Measurements from ENCODE around the gene CBLB.

Gene CBLB

DNA sequence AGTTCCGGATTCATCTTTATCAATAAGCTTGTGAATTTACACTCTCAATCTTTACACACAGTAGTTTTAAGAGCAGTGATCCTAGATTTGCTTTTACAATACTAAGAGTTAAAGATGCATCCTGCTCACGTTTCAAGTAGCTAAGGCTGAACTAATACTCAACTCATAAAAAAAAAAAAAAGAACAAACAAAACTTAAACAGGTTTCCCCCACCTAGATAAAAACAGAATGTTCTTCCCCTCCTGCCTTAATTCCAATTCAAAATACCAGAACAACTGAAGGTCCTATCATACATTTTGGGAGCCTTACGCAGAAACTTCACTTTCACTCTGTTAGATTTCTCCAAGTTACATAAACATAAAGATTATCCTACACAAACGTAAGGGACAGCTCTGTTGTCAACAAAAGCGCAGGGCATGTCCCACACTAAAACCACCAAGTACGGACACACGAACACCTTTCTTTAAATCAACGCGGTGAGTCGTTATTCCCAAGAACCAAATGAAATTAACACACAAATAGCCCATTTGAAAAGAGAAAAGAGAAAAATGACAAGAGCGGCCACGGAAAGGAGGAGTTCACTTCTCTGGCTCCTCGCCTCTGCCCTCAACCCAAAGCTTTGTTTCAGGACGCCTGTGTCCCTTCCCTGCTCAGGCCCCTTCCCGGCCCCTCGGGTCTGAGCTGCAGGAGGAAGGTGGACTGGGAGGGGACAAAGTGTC lies 941 bp downstream of the CBLB start:
- TF ChIP-seq FOXP2 (optimal IDR thresholded peaks at IDR 0.05; ENCODE audit: control extremely low read depth, extremely low read length, insufficient read depth) (no peak), POLR2AphosphoS5 (IDR thresholded peaks at IDR 0.05; ENCODE audit: borderline replicate concordance, low read depth, low read length) (no peak), EZH2 (IDR thresholded peaks at IDR 0.05) (no peak)
- DNase-seq (ENCODE audit: low read depth, low spot score) = no peak
- Histone ChIP-seq H3K9ac (ENCODE audit: insufficient read length) (peak overlapping the region; percentile 77), H3K9me3 (ENCODE audit: low read depth, low read length) (no peaks in the 10 kb centered on the region), H3K4me3 (peak overlapping the region; percentile 95), H3K36me3 (ENCODE audit: insufficient read depth, low read length) (peaks cover 5% of the 10 kb centered on the region; the same call in 1 of the 2 replicates), H3K27ac (no peak overlapping the region)

DNA sequence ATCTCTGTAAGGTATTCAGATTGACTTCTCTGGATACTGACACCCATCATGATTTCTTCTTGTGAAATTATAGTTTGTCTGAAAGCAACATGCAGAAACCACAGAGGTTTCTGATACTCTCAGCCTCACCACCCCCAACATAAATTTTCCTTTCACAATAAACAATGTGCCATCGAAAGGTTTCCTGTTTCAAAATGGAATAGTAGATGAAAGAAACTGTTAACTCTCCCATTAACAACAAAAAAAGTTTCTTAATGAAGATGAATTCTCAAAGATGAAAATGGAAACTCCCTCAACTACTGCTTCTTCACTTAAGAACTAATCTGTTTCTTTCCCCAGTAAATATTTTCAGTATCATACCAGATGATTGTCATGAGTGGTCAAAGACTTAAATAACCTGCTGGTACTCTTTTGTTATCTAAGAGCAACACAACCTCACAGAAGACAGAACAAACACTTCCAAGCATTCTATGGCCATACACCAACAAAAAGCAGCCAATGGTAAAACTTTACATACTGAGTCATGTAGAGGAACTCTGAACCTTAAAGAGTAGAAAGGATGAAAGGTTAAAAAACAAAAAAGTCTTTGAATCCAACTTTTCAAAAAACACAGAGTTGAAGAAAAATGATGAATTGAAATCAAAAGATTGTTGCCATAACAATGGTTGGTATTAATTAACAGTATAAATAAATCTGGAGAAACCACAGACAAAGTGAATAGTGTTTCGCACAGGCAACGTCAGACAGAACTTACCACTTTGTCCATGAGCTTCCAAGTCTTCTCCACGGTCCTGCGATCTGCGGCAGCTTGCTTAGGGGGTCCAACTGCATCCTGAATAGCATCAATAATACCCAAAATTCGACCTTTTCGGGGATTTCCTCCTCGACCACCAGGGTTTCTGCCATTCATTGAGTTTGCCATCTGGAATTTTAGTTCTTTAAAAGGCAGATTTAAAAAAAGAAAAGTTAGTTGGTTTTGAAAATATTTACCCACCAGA lies 1.9 kb downstream of the CBLB start:
- no peak for DNase-seq (ENCODE audit: low read depth, low spot score)
- H3K4me3 ChIP-seq = peak overlapping the region; percentile 95
- H3K27ac ChIP-seq = no peak overlapping the region
- H3K36me3 ChIP-seq (ENCODE audit: insufficient read depth, low read length) = peaks cover 5% of the 10 kb centered on the region; the same call in 1 of the 2 replicates
- H3K9me3 ChIP-seq (ENCODE audit: low read depth, low read length) = no peaks in the 10 kb centered on the region
- no peak overlapping the region for H3K9ac ChIP-seq (ENCODE audit: insufficient read length)
- TF ChIP-seq FOXP2 (optimal IDR thresholded peaks at IDR 0.05; ENCODE audit: control extremely low read depth, extremely low read length, insufficient read depth) = no peak
- TF ChIP-seq POLR2AphosphoS5 (IDR thresholded peaks at IDR 0.05; ENCODE audit: borderline replicate concordance, low read depth, low read length) = no peak

DNA sequence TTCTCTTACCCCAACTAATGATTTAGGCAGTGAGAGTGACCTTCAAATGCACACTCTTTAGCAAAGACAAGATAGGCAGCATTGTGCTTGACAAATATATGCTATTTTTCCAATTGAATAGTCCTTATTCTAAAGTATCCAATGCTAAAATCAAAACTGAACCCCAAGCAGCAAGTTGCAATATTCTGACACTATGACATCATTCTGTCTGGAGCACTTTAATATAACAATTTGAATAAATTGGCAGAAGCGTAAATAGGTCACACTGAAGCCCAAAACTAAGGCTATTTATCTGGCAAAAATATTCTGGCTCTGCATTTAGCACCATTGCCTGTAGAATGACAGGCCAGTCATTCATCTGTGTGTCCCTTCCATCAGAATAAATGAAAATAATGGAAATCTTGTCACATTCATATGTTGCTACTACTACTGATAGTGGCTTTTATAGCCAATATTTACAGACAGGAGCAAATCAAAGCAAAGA lies 2.9 kb downstream of the CBLB start:
- Histone ChIP-seq H3K36me3 (ENCODE audit: insufficient read depth, low read length) (peaks cover 5% of the 10 kb centered on the region; the same call in 1 of the 2 replicates), H3K9ac (ENCODE audit: insufficient read length) (no peak overlapping the region), H3K27ac (no peak overlapping the region), H3K9me3 (ENCODE audit: low read depth, low read length) (no peaks in the 10 kb centered on the region), H3K4me3 (peak overlapping the region; percentile 6; the same call in 1 of the 2 replicates)
- DNase-seq (ENCODE audit: low read depth, low spot score) = no peak
- TF ChIP-seq POLR2AphosphoS5 (IDR thresholded peaks at IDR 0.05; ENCODE audit: borderline replicate concordance, low read depth, low read length) (no peak), EZH2 (IDR thresholded peaks at IDR 0.05) (no peak), FOXP2 (optimal IDR thresholded peaks at IDR 0.05; ENCODE audit: control extremely low read depth, extremely low read length, insufficient read depth) (no peak)

DNA sequence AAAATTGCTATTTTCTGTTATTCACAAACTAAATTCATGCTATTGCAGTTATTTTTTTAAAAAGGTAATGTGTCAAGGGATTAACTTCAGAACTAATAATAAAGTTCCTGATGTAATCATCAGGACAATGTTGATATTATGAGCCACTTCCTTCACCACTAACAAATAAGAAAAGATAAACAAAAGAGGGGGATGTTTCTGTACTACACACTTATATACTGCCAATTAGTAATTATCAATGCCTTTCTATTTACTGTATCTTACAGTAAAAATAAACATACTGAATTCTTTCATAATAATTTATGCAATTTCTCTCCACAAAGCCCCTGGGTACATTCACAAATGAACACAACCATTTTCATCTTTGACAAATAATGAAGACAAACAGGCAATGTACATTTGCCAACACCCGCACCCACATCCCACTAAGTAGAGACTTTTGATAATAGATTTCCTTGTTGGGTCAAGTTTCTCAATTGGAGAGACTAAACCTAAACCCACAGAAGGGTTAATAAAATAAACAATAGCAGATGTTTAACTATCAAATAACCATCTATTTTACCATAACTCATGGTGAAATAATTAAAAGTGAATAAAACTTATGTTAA lies 3.7 kb downstream of the CBLB start:
- Histone ChIP-seq H3K36me3 (ENCODE audit: insufficient read depth, low read length) (peaks cover 6% of the 10 kb centered on the region; the same call in 1 of the 2 replicates), H3K9me3 (ENCODE audit: low read depth, low read length) (no peaks in the 10 kb centered on the region; the same call in 1 of the 2 replicates), H3K27ac (no peak overlapping the region), H3K4me3 (no peak overlapping the region), H3K9ac (ENCODE audit: insufficient read length) (no peak overlapping the region)
- no peak for TF ChIP-seq EZH2 (IDR thresholded peaks at IDR 0.05)
- no peak for TF ChIP-seq FOXP2 (optimal IDR thresholded peaks at IDR 0.05; ENCODE audit: control extremely low read depth, extremely low read length, insufficient read depth)
- no peak for TF ChIP-seq POLR2AphosphoS5 (IDR thresholded peaks at IDR 0.05; ENCODE audit: borderline replicate concordance, low read depth, low read length)
- DNase-seq (ENCODE audit: low read depth, low spot score) = no peak

DNA sequence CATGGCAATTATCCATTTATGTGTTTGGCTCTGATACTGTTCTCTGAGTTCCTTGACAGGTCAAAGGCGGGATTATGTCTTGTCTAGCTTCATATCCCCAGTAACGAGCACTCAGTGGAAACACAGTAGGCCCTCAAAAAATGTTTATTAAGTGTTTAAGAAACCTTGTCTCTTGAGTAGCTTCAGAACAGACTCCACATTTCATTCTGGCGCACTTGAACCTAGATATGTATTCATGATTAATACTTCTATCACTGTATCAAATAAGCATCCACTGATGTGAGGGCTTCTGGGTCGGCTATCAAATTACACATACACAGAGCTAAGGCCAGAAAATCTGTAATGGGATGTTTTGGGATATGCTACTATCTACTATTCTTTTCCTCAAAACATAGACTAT lies 4.6 kb downstream of the CBLB start:
- Histone ChIP-seq H3K4me3 (no peak overlapping the region), H3K9ac (ENCODE audit: insufficient read length) (no peak overlapping the region), H3K36me3 (ENCODE audit: insufficient read depth, low read length) (peaks cover 10% of the 10 kb centered on the region; the same call in 1 of the 2 replicates), H3K9me3 (ENCODE audit: low read depth, low read length) (no peaks in the 10 kb centered on the region; the same call in 1 of the 2 replicates), H3K27ac (no peak overlapping the region)
- DNase-seq (ENCODE audit: low read depth, low spot score) = no peak
- TF ChIP-seq FOXP2 (optimal IDR thresholded peaks at IDR 0.05; ENCODE audit: control extremely low read depth, extremely low read length, insufficient read depth) (no peak), POLR2AphosphoS5 (IDR thresholded peaks at IDR 0.05; ENCODE audit: borderline replicate concordance, low read depth, low read length) (no peak), EZH2 (IDR thresholded peaks at IDR 0.05) (no peak)

DNA sequence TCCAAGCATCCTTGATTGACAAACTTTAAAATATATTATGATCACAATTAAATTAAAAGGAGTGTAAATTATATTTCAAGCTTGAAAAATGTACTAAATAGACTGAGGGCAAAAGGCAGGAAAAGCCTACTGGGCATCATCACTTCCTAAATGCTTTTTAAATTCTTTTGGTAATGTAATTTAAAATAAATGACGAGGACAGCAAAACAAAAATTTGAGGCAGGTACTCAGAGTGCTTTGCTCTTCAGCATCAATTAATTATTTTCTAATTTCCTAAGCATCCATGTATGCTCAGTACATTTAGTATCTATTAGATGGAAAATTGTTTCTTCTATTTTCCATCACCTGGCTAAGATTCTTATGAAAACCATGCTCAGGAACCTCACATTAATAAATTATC lies 5.2 kb downstream of the CBLB start:
- DNase-seq (ENCODE audit: low read depth, low spot score) = no peak
- Histone ChIP-seq H3K9me3 (ENCODE audit: low read depth, low read length) (no peaks in the 10 kb centered on the region; the same call in 1 of the 2 replicates), H3K4me3 (no peak overlapping the region), H3K27ac (no peak overlapping the region), H3K36me3 (ENCODE audit: insufficient read depth, low read length) (peaks cover 10% of the 10 kb centered on the region; the same call in 1 of the 2 replicates), H3K9ac (ENCODE audit: insufficient read length) (no peak overlapping the region)
- TF ChIP-seq EZH2 (IDR thresholded peaks at IDR 0.05) (no peak), FOXP2 (optimal IDR thresholded peaks at IDR 0.05; ENCODE audit: control extremely low read depth, extremely low read length, insufficient read depth) (no peak), POLR2AphosphoS5 (IDR thresholded peaks at IDR 0.05; ENCODE audit: borderline replicate concordance, low read depth, low read length) (no peak)

DNA sequence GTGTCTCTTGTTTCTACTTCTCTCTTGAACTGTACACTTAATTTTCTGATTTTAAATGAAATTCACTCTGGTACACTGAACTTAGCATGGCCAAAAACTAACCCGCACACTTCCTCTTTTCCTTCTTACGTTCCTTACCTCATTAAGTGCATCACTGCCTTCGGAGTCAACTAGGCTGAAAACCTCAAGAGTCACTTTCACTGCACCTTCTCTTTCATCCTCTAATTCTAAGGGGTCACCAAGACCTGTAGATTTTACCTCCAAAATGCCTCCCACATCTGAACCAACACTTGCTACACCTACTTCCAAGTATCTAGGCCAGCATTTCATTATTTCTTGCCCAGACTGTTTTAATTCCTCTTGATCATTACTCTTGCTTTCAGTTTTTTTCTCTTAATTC lies 6.6 kb downstream of the CBLB start:
- TF ChIP-seq POLR2AphosphoS5 (IDR thresholded peaks at IDR 0.05; ENCODE audit: borderline replicate concordance, low read depth, low read length) (no peak), EZH2 (IDR thresholded peaks at IDR 0.05) (no peak), FOXP2 (optimal IDR thresholded peaks at IDR 0.05; ENCODE audit: control extremely low read depth, extremely low read length, insufficient read depth) (no peak)
- no peak overlapping the region for H3K9ac ChIP-seq (ENCODE audit: insufficient read length)
- DNase-seq (ENCODE audit: low read depth, low spot score) = no peak
- H3K27ac ChIP-seq = no peak overlapping the region
- H3K9me3 ChIP-seq (ENCODE audit: low read depth, low read length) = no peaks in the 10 kb centered on the region; the same call in 1 of the 2 replicates
- peaks cover 10% of the 10 kb centered on the region; the same call in 1 of the 2 replicates for H3K36me3 ChIP-seq (ENCODE audit: insufficient read depth, low read length)
- H3K4me3 ChIP-seq = no peak overlapping the region
